ENCODE results near the gene OTOP1.

OTOP1 gene

GRCh38 chr4:4226606-4227438 lies at the start of gene OTOP1:
OTOP1 (minus strand) TSS chr4:4226929; CDS start chr4:4226864, 65 bp downstream.
- no peak for TF ChIP-seq CTCF (IDR thresholded peaks at IDR 0.05; ENCODE audit: low read depth, low read length, missing control alignments)
- H3K4me3 ChIP-seq (ENCODE audit: low read depth, low read length), result no peak within 1 kb of the TSS
- no peak for DNase-seq (ENCODE audit: low read depth)

- TF ChIP-seq CTCF (IDR thresholded peaks at IDR 0.05; ENCODE audit: low read depth, low read length, missing control alignments), result no peak
- H3K4me3 ChIP-seq (ENCODE audit: low read depth, low read length), result no peak overlapping the region
- DNase-seq (ENCODE audit: low read depth), result no peak
These were observed 47.5 kb upstream of the OTOP1 start for GRCh38 chr4:4274226-4274625.

- DNase-seq (ENCODE audit: low read depth), result no peak
- H3K4me3 ChIP-seq (ENCODE audit: low read depth, low read length), result no peak overlapping the region
- no peak for TF ChIP-seq CTCF (IDR thresholded peaks at IDR 0.05; ENCODE audit: low read depth, low read length, missing control alignments)
These were observed 45.2 kb upstream of the OTOP1 start for GRCh38 chr4:4271912-4272311.

GRCh38 chr4:4270529-4270928 lies 43.8 kb upstream of the OTOP1 start:
- TF ChIP-seq CTCF (IDR thresholded peaks at IDR 0.05; ENCODE audit: low read depth, low read length, missing control alignments), result no peak
- H3K4me3 ChIP-seq (ENCODE audit: low read depth, low read length), result no peak overlapping the region
- no peak for DNase-seq (ENCODE audit: low read depth)

- DNase-seq (ENCODE audit: low read depth), result no peak
- no peak for TF ChIP-seq CTCF (IDR thresholded peaks at IDR 0.05; ENCODE audit: low read depth, low read length, missing control alignments)
- no peak overlapping the region for H3K4me3 ChIP-seq (ENCODE audit: low read depth, low read length)
These were observed 43.1 kb upstream of the OTOP1 start for GRCh38 chr4:4269856-4270255.

GRCh38 chr4:4269331-4269731 lies 42.6 kb upstream of the OTOP1 start:
- TF ChIP-seq CTCF (IDR thresholded peaks at IDR 0.05; ENCODE audit: low read depth, low read length, missing control alignments), result no peak
- no peak overlapping the region for H3K4me3 ChIP-seq (ENCODE audit: low read depth, low read length)
- DNase-seq (ENCODE audit: low read depth), result no peak

- no peak overlapping the region for H3K4me3 ChIP-seq (ENCODE audit: low read depth, low read length)
- no peak for TF ChIP-seq CTCF (IDR thresholded peaks at IDR 0.05; ENCODE audit: low read depth, low read length, missing control alignments)
- DNase-seq (ENCODE audit: low read depth), result no peak
These were observed 42.0 kb upstream of the OTOP1 start for GRCh38 chr4:4268776-4269175.

All from GM12864 (cell line).